ENCODE results near the gene SDSL.

DNA sequence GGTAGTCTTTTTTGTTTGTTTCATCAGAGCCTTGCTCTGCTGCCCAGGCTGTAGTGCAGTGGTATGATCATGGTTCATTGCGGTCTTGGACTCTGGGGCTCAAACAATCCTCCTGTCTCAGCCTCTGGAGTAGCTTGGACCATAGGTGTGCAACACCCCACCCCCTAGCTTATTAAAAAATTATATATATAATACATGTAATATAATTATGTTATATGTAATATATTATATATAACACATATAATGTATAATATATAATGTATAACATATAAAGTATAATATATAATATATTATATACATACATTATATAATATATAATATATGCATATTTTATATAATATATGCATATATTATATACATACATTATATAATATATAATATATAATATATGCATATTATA is 27.7 kb downstream of the SDSL start:
- no peak for TF ChIP-seq POLR2A (IDR thresholded peaks at IDR 0.05)
- TF ChIP-seq, protein P1, sequence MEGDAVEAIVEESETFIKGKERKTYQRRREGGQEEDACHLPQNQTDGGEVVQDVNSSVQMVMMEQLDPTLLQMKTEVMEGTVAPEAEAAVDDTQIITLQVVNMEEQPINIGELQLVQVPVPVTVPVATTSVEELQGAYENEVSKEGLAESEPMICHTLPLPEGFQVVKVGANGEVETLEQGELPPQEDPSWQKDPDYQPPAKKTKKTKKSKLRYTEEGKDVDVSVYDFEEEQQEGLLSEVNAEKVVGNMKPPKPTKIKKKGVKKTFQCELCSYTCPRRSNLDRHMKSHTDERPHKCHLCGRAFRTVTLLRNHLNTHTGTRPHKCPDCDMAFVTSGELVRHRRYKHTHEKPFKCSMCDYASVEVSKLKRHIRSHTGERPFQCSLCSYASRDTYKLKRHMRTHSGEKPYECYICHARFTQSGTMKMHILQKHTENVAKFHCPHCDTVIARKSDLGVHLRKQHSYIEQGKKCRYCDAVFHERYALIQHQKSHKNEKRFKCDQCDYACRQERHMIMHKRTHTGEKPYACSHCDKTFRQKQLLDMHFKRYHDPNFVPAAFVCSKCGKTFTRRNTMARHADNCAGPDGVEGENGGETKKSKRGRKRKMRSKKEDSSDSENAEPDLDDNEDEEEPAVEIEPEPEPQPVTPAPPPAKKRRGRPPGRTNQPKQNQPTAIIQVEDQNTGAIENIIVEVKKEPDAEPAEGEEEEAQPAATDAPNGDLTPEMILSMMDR (IDR thresholded peaks at IDR 0.05) = no peak
- TF ChIP-seq POLR2AphosphoS5 (IDR thresholded peaks at IDR 0.05) = no peak
